ENCODE results near the gene PAPSS1.
A peak's percentile ranks its signal among the peaks of the same experiment; 100 is the strongest.

The PAPSS1 gene

DNA sequence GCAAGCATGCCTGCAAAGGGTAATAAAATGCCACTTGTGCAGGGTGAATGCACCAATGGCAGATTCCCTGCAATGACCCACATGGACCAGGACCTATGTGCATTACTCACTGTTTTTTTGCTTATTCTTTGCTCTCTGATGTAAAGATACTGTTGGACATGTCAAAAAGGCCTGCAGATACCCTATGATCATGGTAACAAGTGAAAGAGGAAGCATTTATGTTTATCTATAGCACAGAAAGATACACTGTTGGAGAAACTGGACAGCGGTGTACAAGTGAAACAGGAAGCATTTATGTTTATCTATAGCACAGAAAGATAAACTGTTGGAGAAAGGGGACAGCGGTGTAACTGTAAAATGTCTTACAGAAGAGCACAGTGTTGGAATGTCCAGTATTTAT lies 127.5 kb downstream of the PAPSS1 start:
- no peak for DNase-seq
- no peak overlapping the region for H3K27ac ChIP-seq
- H3K4me3 ChIP-seq (ENCODE audit: low read depth, low read length): no peak overlapping the region

GRCh38 chr4:107589269-107589668 lies 130.8 kb downstream of the PAPSS1 start:
- no peaks in the 10 kb centered on the region for H3K36me3 ChIP-seq
- TF ChIP-seq CTCF (IDR thresholded peaks at IDR 0.05; ENCODE audit: low read depth, low read length): no peak
- DNase-seq: no peak
- H3K27ac ChIP-seq: no peak overlapping the region
- H3K4me3 ChIP-seq (ENCODE audit: low read depth, low read length): no peak overlapping the region
- no peaks in the 10 kb centered on the region for H3K27me3 ChIP-seq (ENCODE audit: insufficient read depth, low read depth, severe bottlenecking)
- H3K9me3 ChIP-seq (ENCODE audit: severe bottlenecking): peaks cover 17% of the 10 kb centered on the region

More for the DNA sequence above, 127.5 kb downstream of the PAPSS1 start:
- Histone ChIP-seq H3K9me3 (ENCODE audit: severe bottlenecking) (peaks cover 17% of the 10 kb centered on the region), H3K36me3 (no peaks in the 10 kb centered on the region), H3K27me3 (ENCODE audit: insufficient read depth, low read depth, severe bottlenecking) (no peaks in the 10 kb centered on the region)
- no peak for TF ChIP-seq CTCF (IDR thresholded peaks at IDR 0.05; ENCODE audit: low read depth, low read length)

DNA sequence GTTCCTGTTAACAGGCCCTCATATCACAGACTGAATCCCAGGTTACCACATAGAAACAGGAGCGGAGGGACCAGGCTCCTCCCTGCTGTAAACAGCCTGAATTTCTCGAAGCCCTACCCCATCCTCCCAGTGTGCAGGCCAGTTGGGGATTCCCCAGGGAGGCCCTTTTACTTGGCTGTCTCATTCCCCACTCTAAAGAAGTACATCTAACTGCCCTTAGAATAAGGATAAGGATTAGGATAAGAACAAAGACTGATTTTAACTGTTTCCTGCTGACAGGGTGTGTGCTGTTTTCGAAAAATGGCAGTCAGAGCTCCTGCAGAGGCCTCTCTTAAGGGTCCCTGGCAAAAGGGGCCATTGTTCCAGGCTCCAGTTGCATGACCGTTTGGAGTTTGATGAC lies 133.7 kb downstream of the PAPSS1 start:
- DNase-seq: no peak
- TF ChIP-seq CTCF (IDR thresholded peaks at IDR 0.05; ENCODE audit: low read depth, low read length): no peak
- H3K9me3 ChIP-seq (ENCODE audit: severe bottlenecking): peaks cover 17% of the 10 kb centered on the region
- no peak overlapping the region for H3K27ac ChIP-seq
- no peaks in the 10 kb centered on the region for H3K36me3 ChIP-seq
- no peak overlapping the region for H3K4me3 ChIP-seq (ENCODE audit: low read depth, low read length)
- H3K27me3 ChIP-seq (ENCODE audit: insufficient read depth, low read depth, severe bottlenecking): no peaks in the 10 kb centered on the region

DNA sequence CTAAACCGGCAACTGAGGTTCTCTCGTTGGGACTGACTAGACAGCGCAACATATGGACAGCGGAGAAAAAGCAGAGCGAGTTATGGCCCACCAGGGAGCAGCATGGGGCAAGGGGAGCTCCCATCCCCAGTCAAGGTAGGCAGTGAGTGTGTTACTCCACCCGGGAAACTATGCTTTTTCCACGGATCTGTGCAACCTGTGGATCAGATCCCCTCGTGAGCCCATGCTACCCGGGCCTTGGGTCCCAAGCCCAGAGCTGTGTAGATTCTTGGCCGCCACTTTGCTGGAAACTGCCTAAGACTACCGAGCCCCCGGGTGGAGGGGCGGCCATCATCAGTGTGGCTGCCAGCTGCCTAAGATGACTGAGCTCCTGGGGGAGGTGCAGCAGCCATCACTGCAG lies 140.9 kb downstream of the PAPSS1 start:
- DNase-seq: peak; percentile 50
- no peak overlapping the region for H3K27ac ChIP-seq
- peak; percentile 48 for TF ChIP-seq CTCF (IDR thresholded peaks at IDR 0.05; ENCODE audit: low read depth, low read length)

DNA sequence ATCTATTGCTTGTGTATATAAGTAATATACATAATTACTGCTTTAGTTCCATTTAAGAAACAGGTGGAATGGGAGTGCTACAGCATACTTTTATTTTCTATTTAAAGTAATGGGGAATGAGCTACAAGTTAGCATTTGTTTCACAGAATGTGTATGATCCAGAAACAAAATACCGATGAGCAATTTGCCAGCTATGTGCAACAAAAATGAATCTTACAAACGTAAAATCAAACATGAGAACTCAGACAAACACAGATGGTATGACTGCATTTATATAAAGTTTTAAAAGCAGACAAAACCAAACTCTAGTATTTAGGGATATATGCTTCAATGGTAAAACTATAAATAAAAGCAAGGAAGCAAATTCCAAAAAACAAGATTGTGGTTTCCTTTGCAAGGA lies 141.7 kb downstream of the PAPSS1 start:
- no peak for TF ChIP-seq CTCF (IDR thresholded peaks at IDR 0.05; ENCODE audit: low read depth, low read length)
- H3K27me3 ChIP-seq (ENCODE audit: insufficient read depth, low read depth, severe bottlenecking): no peaks in the 10 kb centered on the region
- no peak overlapping the region for H3K4me3 ChIP-seq (ENCODE audit: low read depth, low read length)
- H3K36me3 ChIP-seq: no peaks in the 10 kb centered on the region
- no peak overlapping the region for H3K27ac ChIP-seq
- DNase-seq: no peak
- H3K9me3 ChIP-seq (ENCODE audit: severe bottlenecking): no peaks in the 10 kb centered on the region

More for the DNA sequence above, 140.9 kb downstream of the PAPSS1 start:
- Histone ChIP-seq H3K9me3 (ENCODE audit: severe bottlenecking) (no peaks in the 10 kb centered on the region), H3K36me3 (no peaks in the 10 kb centered on the region), H3K27me3 (ENCODE audit: insufficient read depth, low read depth, severe bottlenecking) (no peaks in the 10 kb centered on the region), H3K4me3 (ENCODE audit: low read depth, low read length) (no peak overlapping the region)

DNA sequence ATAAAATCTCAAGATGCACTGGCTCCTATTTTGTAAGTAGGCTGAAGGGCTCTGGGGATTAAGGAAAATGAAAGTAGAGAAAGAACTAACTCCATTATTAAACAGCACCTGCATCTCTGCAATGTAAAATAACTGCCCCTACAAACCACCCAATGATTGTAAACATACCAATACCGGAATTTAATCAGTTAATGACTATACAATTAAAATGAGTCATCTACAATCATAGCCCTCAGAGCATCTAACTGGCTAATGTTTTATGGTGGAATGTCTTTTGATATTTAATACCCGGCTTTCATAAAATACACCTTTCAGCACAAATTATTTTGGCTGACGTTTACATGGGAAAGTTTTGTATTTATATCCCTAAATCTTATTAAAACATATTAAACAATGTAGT lies 142.3 kb downstream of the PAPSS1 start:
- Histone ChIP-seq H3K27me3 (ENCODE audit: insufficient read depth, low read depth, severe bottlenecking) (no peaks in the 10 kb centered on the region), H3K36me3 (no peaks in the 10 kb centered on the region), H3K9me3 (ENCODE audit: severe bottlenecking) (no peaks in the 10 kb centered on the region), H3K27ac (no peak overlapping the region), H3K4me3 (ENCODE audit: low read depth, low read length) (no peak overlapping the region)
- DNase-seq: no peak
- TF ChIP-seq CTCF (IDR thresholded peaks at IDR 0.05; ENCODE audit: low read depth, low read length): no peak

All from WERI-Rb-1 (cell line).